HG03159 (cell line): ENCODE measurements around the gene SERPING1.
"Not testable (repeated sequence)": the region's sequence is repeated elsewhere in the genome, so short reads cannot be mapped to it uniquely, and the experiment has no call there.

Experiments
- ATAC-seq: cut with Tn5 transposase; IDR thresholded peaks from one replicate; pipeline ENCODE4 v1.9.1; 2021; ENCODE audit warnings: mild to moderate bottlenecking, moderate library complexity; ENCODE audit not compliant: unreplicated experiment

SERPING1 gene

DNA sequence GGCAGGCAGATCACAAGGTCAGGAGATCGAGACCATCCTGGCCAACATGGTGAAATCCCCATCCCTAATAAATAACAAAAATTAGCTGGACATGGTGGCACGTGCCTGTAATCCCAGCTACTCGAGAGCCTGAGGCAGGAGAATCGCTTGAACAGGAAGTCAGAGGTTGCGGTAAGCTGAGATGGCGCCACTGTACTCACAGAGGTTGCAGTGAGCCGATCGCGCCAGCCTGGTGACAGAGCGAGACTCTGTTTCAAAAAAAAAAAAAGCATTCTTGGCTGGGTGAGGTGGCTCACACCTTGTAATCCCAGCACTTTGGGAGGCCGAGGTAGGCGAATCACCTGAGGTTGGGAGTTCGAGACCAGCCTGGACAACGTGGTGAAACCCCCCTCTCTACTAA, 54.7 kb downstream of the SERPING1 start:
- ATAC-seq = not testable (repeated sequence)

DNA sequence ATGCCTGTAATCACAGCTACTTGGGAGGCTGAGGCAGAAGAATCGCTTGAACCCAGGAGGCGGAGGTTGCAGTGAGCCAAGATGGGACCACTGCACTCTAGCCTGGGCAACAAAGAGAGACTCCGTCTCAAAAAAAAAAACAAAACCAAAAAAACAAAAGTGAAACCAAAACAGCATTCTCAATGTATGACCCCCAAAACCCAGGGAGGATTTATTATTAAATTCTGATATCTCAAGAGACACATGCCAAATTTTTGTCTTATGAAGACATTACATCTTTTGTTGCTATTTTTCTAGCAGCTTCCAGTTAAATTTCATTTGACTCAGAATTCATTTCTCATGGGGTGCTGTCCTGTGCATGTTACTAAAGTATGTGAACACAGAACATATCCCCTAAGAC, 55.2 kb downstream of the SERPING1 start:
- no peak for ATAC-seq

DNA sequence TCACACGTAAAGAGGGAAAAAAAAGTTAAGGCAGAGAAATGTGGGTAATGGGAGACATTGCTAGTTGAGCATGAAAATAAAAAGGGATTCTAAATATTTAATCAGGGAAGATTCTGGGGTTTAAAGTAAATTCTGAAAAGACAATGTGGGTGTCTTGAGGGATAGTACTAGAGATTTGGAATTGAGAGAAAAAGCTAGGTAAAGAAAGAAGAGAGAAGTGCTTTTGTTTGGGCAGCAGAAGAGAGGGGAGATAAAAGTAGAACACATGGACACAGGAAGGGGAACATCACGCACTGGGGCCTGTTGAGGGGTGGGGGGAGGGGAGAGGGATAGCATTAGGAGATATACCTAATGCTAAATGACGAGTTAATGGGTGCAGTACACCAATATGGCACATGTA, 55.7 kb downstream of the SERPING1 start:
- no peak for ATAC-seq

DNA sequence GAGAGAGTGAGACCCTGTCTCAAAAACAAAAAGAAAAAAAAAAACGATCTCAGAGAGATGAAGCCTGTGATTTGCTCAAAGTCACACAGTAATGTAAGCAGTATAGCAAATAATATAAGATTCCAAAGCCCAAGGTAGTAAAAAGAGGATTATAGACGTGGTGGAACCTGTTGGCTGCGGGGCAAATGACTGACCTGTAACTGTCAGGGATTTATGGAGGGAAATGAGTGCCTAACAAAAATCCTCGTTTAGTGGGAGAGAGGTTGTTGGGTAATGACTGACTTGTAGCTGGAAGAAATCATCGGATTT, 59.4 kb downstream of the SERPING1 start:
- ATAC-seq = no peak

DNA sequence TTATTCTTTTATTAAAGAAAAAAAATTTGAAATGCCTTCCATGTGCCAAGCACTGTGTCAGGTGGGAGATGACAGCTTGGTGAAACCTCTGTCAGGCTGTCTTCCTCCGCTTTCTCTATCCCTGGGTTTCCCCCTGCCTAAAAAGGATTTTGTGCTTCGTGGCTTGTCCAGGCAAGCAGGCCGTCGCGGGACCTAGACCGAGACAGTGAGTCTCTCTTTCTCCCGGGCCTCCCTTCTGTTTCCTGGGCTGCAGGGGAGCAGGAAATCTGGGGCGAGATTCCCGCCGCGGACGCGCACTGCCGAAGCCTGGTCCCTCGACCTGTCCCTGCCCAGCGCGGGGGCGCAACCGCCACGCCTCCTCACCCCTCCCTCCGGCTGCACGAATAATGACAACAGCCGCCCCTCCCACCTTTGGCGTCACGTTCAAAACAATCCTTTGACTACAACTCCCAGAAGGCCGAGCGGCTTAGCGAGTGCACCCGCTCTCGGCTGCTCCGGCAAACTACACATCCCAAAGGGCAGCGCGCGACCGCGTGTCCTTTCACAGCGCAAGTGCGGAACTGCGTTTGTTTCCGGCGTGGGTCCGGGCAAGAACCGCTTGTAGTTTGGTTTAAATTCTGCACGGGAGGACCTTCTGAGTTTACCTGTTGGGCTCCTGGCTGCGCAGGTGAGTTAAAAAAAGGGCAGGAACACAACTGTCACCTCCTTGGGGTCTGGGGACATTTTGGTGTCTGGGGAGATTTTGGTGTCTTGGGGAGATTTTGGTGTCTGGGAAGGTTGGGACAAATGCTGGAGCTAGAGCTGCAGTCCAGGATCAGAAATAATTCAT, 59.9 kb downstream of the SERPING1 start, which contains the start of gene CLP1:
CLP1 (plus strand) TSS at position 569 of the 829 bp plus-strand sequence. CDS start 1,715 bp downstream, outside the sequence.
- ATAC-seq = peak; percentile 99

DNA sequence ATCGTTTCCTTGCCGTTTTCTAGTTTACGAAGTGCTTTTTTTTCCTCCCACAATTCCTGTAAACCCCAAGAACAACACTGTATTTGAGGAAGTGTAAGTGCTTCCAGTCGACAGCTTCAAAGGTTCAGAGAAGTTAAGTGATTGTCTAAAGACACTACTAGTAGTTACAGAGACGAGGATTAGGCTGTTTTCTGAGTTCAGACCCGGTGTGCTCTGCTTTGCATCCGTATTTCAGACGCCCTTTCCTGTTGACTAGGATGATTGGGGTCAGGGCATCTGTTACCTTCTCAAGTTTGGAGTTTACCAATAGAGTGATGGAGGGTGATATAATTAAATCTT, 60.5 kb downstream of the SERPING1 start:
- ATAC-seq = no peak

DNA sequence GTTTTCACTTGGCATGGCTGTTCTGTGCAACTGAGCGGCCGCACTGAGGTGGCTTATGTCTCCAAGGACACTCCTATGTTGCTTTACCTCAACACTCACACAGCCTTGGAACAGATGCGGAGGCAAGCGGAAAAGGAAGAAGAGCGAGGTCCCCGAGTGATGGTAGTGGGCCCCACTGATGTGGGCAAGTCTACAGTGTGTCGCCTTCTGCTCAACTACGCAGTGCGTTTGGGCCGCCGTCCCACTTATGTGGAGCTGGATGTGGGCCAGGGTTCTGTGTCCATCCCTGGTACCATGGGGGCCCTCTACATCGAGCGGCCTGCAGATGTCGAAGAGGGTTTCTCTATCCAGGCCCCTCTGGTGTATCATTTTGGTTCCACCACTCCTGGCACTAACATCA, 62.2 kb downstream of the SERPING1 start:
- no peak for ATAC-seq

DNA sequence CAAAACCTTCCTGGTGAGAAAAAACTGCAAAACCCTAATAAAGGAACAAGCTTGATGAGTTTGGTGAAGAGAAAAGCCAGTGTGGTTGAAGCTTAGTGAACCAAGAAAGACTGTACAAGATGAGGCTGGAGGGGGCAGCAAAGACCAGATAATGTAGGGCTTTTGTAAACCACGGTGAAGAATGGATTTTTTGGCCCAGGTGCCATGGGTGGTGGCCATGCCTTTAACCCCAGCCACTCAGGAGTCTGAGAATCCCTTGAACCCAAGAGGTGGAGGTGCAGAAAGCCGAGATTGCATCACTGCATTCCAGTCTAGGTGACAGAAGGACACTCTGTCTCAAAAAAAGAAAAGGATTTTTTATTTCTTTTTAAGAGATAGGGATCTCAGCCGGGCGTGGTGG, 65.4 kb downstream of the SERPING1 start:
- no peak for ATAC-seq

DNA sequence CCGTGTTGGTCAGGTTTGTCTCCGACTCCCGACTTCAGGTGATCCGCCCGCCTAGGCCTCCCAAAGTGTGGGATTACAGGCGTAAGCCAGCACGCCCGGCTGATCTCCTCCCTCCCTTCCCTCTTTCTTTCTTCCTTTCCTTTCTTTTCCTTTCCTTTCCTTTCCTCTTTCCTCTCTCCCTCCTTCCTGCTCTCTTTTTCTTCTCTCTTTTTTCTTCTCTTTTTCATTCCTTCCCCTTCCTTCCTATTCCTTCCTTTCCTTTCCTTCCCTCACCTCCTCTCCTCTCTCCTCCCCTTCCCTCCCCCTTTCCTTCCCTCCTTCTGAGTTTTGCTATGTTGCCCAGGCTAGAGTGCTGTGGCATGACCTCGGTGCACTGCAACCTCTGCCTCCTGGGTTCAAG, 66.5 kb downstream of the SERPING1 start:
- ATAC-seq = no peak
